IPS DF 4.7 (cell line): Measurements from ENCODE around the gene KCNH2.

Experiments
- DNase-seq: peaks from one replicate; pipeline ENCODE4 v3.0.0-alpha.2; 2013; ENCODE audit warnings: low spot score; ENCODE audit errors: extremely low read depth

Gene KCNH2

GRCh38 chr7:150938566-150938965, 39.6 kb downstream of the KCNH2 start:
- DNase-seq = no peak

DNA sequence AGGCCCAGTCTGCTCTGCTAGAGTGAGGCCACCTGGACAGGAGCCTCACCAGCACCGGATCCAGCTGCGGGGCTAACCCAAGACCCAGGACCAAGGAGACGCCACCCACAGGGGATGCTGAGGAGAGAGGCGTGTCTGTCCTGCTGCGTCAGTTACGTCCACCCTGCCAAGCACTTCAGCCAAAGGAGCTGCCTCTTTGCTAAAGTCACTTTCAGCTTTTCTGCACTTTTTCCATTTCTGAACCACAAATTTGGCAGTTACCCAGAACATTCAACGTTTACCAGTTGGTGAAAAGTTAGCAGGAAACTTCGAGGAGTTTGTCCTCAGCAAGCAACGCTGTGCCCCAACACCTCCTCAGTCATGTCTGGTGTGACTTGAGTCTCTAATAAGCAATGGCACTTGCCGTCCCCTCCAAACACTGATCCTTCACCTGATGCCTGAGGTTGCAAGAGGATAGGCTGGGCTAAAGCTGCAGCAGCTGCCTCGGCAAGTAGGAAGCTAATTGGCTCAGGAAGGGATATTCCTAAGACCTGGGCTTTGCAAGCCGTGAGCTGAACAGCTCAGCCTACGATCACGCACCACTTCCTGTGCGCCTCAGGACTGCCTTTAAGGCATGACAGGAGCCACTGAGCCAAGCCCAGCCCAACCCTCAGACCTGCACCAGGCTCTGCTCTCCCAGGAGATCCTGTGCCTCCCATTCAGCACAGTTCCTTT, 40.1 kb downstream of the KCNH2 start:
- no peak for DNase-seq

DNA sequence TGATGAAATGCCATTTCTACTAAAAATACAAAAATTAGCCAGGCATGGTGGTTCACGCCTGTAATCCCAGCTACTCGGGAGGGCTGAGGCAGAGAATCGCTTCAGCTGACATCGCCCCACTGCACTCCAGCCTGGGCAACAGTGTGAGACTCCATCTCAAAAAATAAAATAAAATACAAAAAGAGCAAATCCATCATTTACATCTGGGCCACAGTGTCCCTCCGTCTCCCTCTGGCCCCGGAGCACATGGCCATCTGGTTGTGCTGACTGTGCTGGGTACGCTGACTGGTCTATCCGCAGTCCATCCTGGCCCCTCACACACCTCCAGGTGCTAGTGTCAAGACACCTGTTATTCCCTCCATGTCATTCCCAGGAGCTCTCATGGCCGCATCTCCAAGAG, 42.1 kb downstream of the KCNH2 start:
- DNase-seq = no peak

- DNase-seq = no peak
Observed at GRCh38 chr7:150935149-150935548, 43.0 kb downstream of the KCNH2 start.

DNA sequence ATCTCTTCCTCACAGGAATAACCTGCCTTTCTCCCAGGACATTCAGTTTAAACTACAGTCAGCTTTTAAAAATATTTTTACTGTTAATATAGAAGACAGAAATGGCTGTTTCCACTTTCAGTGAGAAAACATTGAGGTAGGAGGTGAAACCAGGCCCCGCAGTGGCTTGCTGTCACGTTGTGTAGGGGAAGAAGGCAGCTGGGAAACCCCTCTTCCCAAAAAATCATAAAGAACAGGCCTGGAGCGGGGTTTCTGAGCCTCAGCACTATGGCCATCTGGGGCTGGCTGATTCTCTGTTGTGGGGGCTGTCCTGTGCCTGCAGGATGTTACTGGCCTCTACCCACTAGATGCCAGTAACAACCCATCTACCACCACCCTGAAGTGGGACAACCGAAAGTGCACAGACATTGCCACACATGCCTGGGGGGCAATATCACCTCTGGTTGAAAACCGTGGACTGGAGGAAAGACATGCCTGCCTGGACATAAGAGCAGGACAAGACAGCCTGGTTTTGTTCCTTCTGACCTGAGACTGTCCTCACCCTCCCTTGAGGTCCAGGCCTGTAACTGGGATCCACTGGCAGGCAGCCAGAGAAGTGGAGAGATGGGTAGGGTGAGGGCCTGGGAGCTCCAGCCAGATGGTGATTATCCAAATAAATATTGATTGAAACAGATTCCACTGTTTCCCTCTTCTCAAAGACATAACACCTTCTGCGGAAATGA, 43.9 kb downstream of the KCNH2 start:
- no peak for DNase-seq

DNA sequence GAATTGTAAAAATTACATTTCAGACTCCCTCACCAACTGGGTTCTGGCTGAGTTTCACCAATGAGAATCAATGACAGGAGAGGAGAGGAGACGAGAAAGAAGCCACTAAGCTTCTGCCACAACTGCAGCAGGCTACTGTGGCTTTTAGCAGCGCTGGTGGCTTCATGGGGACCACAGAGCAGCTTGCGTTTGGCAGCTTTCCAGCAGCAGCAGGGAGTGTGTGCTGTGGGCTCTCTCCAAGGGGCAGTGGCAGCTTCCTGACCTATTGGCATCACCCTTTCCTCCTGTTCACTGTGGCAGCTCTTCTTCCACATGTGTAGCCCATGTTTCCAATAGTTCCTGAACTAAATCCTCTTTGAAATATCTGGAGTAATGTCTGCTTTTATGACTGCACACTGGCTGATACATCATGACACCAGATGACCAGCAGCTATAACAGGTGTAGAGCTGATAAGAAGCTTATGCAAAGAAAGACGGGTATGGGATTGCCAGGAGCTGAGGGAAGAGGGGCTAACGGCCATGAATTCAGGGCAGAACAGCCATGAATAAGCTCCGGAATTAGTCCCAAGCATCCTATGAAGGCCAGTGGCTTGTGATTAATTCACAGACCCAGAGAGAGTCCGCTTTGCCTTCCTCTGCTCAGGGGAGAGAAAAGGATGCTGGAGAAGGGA, 46.8 kb downstream of the KCNH2 start:
- DNase-seq = no peak

DNA sequence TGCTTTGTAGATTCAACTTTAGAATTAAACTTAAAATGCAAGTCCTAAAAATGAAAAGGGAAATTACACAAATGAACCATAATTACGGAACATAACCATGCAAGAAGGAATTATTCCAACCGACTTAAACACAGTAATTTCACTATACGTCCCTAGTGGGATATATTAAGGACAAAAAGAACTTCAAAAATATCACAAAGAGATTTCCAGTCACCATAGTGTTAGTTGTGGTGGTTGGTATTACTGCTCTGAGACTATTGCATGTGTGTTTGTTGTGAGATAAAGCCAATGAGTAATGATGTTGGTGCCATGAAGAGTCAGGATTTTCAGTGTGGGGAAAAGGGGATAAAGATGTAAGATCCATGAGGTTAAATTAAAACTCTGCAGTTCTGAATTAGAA, 49.6 kb downstream of the KCNH2 start:
- DNase-seq = no peak

DNA sequence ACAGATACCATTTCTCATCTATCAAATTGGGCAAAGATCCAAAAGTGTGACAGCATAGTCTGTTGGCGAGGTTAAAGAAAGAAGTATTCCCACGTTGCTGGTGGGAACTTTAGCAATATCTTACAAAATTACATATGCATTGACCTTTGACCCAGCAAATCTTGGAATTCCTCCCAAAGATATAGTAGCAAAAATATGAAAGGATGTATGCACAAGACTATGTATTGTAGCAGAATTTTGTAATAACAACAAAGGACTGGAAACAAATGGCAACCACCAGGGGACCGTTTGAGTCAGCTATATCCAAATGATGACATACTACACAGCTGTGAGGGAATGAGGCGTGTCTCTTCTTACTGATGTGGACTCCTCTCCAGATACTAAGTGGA, 50.2 kb downstream of the KCNH2 start:
- no peak for DNase-seq

DNA sequence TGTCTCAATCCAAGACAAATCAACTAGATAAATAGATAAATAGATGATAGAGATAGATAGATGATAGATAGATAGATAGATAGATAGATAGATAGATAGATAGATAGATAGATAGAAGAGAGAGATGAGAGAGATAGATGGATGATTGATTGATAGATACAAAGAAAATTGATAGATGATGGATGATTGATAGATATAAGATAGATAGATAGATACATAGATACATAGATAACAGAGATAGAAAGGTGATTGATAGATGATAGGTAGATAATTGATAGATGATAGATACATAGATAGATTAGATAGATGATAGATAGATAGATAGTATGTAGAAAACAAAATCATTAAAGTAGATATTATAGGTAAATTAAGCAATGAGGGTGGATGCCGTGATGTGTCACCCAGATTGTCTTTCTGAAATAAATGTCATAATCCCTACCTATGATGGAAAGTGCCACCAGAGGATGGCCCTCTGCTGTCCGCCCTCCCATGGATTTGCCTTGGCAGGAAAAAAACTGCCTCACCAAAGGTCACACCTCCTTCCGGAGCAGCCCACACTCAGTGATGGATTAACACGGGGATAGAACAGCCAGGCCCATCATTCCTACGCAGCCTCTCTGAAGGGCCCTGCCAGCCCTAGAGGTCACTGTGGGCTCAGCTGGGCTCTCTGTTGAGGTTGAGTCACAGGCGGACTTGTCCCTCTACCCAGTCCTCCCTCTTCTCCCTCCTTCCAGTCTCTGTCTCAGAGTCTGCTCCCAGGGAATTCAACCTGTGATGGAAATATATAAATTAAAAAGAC, 50.8 kb downstream of the KCNH2 start:
- no peak for DNase-seq

DNA sequence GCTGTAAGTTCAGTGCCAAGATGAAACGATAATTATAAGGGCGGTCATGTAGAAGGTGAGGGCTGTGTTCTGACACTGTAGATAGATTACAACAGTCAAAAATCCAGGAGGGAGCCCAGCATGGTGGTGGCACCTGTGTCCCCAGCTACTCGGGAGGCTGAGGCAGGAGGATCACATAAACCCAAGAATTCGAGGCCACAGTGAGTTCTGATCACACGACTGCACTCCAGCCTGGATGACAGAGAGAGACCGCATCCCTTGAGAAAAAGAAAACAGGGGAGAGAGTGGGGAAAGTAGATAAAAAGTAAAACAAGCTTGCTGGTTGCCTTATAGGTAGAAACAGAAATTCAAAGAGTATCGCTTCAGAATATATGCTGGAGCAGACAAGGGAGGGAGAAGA, 52.1 kb downstream of the KCNH2 start:
- DNase-seq = no peak

- DNase-seq = no peak
Observed at GRCh38 chr7:150924369-150924781, 53.7 kb downstream of the KCNH2 start.

- DNase-seq = no peak
Observed at GRCh38 chr7:150923802-150924201, 54.3 kb downstream of the KCNH2 start.

- DNase-seq = no peak
Observed at GRCh38 chr7:150923196-150923595, 54.9 kb downstream of the KCNH2 start.

DNA sequence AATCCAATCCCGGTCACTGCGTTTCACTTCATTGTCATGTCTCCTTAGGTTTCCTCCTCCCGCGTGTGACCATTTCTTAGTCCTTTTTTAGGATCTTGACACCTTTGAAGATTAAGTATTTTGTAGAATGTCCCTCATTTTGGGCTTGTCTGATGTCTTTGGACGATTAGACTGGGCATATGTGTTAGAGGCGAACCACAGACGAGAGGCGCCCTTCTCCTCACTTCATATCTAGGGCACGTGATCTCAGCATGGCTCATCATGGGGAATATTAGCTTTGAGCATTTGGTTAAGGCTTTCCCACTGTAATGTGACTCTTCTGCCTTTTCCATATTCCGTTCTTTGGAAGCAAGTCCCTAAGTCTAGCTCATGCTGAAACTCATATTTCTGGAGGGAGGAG, 59.0 kb downstream of the KCNH2 start:
- DNase-seq = no peak

- DNase-seq = no peak
Observed at GRCh38 chr7:150918378-150918777, 59.7 kb downstream of the KCNH2 start.

DNA sequence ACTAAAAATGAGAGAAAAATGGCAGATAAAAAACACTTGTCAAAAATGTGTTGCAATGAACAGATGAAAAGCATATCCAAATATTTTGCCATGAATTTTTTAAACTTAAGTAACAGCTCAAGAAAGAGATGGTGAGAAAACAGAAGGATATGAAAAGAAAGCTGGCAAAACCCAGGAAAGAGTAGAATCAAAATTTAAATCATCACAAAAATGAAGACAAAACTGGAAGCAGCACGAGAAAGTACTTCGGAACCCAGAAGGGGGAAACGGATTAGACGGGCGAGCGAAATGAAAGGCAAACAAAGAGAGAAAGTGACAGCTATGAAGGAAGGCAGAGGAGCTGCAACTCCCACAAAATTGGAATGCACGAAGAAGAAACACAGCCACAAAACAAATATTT, 60.2 kb downstream of the KCNH2 start:
- DNase-seq = no peak

- DNase-seq = no peak
Observed at GRCh38 chr7:150916670-150917069, 61.5 kb downstream of the KCNH2 start.

- no peak for DNase-seq
Observed at GRCh38 chr7:150914966-150915365, 63.2 kb downstream of the KCNH2 start.

DNA sequence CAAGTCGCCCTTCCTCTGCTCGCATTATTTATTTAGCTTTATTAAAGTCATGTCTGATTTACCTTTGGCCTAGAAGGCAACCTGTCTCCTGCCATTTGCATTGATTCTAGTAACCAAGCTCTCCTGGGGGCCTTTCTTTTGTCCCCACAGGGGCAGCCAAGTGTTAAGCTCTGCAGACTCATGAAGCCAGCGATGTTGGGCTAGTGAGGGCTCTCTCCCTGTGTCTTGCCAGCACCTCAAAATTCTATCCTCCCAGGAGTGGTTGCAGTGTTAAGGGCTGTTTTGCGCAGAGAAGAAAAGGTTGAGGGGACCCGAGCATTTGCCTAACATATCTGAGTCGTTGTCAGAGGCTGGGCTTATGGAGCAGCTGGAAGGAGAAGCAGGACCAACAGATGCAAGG, 63.9 kb downstream of the KCNH2 start:
- DNase-seq = no peak

DNA sequence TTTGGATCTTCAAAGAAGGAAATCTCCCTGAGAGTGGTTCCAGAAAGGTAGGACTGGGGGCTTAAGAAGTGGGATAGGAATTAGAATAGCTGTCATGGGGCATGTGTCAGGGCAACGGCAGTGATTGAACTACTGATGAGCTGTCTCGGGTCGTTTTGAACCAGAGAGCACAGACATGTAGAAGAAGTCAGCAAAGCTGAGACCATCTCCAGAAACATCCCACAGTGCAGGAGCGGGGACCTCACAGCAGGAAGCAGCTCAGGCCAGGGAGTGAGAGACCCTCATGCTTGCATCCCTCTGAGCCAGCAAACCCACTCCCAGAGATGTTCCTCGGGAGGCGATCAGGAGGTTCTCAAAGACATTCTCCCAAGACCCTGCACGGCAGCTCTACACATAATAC, 65.7 kb downstream of the KCNH2 start:
- no peak for DNase-seq

- no peak for DNase-seq
Observed at GRCh38 chr7:150911590-150912267, 66.4 kb downstream of the KCNH2 start.
